GM18858 (cell line): Measurements from ENCODE around the gene GNAO1.

Experiments used
- ATAC-seq: cut with Tn5 transposase; IDR thresholded peaks from one replicate; pipeline ENCODE4 v1.9.1; 2021; ENCODE audit not compliant: unreplicated experiment

Gene GNAO1

GRCh38 chr16:56286809-56287208 is 95.5 kb downstream of the GNAO1 start:
- ATAC-seq: no peak

DNA sequence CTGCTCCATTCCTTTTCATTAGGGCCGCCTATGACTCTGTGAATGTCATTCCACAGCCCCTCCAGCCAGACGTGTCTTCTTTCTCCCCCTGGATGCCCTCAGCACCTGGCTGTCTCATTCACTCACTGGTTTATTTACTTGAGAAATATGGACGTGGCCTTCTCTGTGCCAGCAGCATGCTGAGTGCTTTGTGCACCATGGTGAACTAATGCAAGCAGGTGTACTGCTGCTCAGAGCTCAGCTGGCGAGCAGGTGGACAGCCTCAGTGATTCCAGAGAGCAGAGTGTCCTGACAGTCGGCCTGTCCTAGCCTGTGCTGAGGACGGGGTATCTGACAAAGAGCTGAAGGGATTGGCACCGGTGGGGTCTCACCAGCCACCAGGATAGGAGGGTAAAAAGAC is 96.7 kb downstream of the GNAO1 start:
- no peak for ATAC-seq

DNA sequence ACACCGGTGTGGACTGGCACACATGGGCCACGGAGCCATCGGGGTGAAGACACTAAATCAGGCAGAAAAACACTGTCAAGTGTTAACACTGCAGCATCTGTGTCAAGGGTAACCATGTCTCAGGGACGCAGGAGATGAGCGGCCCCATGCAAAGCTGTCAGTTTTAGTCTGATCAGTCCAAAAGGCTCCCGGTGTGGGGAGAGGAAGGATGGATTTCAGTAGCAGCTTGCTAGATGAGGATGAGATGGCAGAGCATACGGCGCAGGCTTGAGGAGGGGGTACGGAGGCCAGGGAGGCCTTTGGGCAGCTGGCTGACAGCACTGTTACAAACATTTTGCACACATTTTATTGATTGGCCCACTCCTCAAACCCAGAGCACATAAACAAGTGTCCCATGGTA is 98.1 kb downstream of the GNAO1 start:
- no peak for ATAC-seq

DNA sequence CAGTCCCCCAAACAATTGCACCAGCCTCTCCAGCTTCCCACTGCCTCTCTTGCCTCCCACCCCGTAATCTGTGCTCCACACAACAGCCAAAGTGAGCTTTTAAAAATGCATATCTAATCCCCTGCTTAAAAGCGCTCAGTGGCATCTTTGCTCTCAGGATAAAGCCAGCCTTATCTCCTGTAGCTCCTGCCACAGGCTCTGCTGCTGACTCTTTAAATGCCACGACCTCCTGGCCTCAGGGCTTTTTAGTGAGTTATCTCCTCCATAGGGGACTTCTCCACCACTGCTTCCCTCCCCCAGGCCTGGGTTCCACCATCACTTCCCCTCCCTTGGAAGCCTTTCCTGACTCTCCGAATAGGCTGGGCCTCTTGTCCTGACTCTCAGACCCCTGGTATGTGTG is 98.6 kb downstream of the GNAO1 start:
- no peak for ATAC-seq

GRCh38 chr16:56294014-56294413 is 102.7 kb downstream of the GNAO1 start:
- ATAC-seq: no peak

DNA sequence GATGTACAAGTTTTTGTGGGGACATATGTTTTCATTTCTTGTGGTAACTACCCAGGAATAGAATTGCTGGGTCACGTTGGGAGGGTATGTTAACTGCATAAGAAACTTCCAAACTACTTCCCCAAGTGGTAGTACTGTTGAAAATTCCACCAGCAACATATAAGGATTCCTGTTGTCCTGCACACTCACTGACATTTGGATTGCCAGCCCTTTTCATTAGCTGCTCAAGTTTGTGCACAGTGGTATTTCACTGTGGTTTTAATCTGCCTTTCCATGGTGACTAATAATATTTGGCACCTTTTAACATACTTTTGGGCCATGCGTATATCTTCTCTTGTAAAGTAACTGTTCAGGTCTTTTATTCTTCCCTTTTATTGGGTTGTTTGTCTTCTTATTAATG is 103.3 kb downstream of the GNAO1 start:
- ATAC-seq: no peak

- ATAC-seq: no peak
These were observed 103.9 kb downstream of the GNAO1 start for GRCh38 chr16:56295059-56295665.

GRCh38 chr16:56295739-56296527 is 104.6 kb downstream of the GNAO1 start:
- no peak for ATAC-seq

- no peak for ATAC-seq
These were observed 106.4 kb downstream of the GNAO1 start for GRCh38 chr16:56297684-56298083.

DNA sequence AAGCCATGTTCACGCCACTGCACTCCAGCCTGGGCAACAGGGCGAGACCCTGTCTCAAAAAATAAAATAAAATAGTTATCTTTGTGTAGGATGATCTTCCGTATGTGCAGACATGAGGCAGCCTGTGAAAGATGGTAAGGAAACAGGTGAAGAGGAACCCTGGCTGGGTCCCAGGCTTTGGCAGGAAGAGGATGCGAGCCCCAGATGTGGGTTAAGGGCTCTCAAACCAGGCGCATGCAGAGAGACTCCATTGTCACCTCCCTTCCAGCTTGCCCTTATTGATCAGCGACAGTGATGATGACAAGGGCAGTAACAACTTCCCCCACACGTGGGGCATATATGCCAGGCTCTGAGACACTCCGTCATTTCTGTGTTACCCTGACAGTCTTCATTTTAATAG is 106.8 kb downstream of the GNAO1 start:
- ATAC-seq: no peak

- ATAC-seq: no peak
These were observed 107.8 kb downstream of the GNAO1 start for GRCh38 chr16:56298948-56299596.

DNA sequence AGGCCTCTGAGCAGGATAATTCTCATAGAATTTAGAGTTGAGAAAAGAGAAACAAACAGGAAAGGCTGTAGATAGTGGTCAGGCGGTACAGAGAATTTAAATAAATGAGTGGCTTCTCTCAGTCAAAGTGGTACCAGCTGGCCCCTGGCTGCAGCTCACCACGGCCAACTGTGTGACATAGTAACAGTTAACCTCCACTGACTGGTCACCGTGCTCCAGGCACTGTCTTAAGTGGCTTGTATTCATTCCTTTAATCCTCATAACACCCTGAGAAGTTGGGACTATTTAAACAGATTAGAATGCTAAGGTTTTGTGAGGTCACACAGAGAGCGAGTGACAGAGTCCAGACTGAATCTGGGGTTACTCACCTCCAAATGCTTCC is 108.9 kb downstream of the GNAO1 start:
- ATAC-seq: no peak

DNA sequence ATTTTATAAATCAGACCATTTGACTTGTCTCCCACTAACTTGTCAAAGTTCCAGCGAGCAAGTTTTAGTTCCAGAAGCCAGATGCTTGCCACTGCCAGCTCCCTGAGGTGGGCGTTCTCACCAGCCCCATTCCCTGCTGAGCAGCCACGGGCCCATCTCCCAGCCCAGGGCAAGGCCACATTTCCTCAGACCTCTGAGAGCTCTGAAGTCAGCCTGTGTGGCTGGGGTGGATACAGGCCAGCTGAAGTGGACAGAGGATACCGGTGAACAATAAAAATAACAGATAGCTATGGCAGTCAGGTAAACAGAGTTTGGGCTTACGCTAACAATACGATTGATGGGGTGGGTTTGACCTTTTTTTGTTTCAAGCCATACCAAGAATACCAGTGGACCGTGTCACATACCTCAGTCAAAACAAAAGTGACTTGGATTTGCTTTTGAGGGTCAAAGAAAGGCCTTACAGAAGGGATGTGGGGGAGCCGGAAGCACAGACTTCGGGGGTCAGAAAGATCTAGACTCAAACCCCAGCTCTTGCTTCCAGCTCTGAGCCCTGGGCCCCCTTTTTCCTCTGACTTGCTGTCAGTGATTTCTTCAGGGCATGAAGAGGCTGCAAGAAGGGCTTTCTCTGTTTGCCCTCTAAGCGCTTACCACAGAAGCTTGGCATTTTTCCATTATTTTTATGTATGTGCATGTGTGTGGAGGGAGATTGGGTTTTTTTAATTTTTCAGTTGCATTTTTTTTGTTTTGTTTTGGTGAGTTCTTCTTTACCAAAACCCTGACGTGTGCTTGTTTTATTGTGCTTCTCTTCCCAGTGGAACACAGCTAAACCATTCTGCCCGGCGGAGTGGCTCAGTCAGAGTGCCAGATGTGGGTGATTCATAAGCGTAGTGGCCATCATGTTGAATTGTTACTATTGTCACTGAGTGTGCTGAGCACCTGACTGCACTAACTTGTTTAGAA is 109.9 kb downstream of the GNAO1 start:
- no peak for ATAC-seq

DNA sequence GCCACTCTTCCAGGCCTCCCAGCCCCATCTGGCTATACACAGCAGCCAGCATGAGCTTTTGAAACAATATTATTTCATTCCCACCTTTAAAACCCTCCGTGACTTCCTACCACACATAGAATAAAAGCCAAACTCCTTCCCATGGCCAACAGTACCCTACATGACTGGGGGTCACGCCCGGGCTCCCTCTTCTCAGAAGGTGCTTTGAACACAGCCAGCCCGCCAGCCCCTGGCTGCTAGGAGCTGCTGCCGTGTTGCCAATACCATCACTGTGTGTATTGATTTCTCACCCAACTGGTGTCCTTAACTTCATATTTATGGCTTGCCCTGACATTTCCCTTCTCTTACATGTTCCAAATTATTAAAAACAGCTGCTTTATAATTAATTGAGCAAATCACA is 111.2 kb downstream of the GNAO1 start:
- no peak for ATAC-seq

GRCh38 chr16:56303066-56303715 is 111.9 kb downstream of the GNAO1 start:
- ATAC-seq: no peak

DNA sequence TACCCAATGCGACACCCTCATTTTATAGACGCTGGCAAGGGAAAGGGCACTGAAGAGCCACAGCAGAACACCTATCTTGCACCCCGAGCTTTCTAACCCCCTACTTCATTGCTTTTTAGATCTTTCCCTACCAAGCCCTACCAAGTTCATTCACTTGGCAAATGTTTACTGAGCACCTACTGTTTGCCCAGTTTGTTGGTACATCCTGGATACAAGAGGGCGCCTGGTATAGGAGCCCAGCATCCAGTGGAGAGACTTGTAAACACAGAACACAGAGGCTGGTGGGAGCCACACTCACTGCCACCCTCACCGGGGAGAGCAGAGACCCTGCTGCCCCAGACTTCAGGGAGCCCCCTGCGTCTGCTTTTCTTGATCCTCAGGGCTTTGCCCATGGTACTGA is 112.6 kb downstream of the GNAO1 start:
- no peak for ATAC-seq

- no peak for ATAC-seq
These were observed 114.8 kb downstream of the GNAO1 start for GRCh38 chr16:56305956-56306565.

DNA sequence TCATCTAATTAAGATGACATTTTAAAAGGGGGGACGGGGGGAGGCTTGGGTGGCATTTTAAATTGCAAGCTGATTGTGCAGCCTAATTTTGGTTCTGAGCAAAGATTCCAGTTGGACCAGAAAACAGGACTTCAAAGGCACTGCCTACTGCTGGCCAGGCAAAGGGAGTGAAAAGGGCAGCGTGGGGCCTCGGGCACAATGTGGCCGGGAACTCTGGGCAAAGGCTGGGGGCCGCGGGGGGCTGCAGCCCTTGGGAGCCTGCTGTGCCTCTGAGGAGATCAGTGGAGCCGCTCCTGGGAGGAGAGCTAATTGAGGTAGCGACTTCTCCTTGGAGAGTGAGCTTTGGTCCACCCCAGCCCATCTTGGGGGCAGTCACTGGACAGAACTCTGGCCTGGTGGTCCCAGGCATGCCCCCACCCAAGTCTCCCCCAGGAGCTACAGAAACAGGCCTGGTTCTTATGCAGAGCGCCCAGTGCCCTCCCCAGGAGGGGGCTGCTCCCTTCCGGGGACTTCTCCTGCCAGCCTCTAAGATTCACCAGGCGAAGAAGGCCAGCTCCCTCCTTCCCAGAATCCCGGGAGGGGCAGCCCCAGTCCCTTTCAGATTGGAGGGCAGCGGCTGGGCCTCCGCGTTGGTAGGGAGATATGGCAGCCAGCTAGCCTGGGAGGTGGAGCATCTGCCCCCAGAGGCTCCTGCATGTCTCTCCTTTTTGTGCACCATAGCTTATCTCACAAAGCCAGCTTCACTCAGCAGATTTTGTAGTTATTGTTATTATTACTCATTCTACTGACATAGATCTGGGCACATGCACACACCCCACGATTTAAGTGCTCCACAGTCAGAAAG is 115.6 kb downstream of the GNAO1 start:
- ATAC-seq: no peak

DNA sequence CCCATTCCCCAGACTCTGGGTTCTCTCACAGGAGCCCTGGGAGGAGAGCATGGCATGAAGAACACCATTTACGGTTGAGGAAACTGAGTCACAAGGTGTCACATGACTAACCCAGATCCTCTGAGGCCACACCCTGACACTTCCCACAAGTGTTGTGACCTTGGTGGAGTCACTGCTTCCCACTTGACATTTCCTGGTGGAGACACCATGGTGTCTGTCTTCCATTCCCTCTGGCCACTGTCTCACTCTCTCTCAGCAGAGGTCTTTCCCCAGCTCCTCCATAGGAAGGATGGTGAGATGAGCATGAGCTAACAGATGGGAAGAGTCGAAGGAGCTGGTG is 116.2 kb downstream of the GNAO1 start:
- no peak for ATAC-seq

DNA sequence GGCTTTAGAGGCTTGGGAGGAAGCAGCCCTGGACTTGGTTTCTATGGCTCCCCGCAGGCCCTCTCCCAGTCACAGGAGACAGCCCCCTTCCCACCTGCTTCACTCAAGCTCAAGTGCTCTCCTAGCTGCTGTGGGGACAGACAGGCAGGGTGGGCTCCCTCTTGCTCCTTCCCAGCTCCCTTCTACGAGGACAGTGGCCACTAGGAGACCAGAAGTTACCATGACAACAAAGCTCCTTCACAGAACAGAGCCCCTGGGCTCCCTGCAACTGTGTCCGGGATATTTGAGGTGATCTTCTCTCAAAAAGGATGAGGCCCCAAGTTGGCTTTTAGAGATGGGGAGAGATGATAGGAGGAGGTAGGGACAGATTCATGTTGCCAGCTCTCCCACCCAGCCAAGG is 117.7 kb downstream of the GNAO1 start:
- no peak for ATAC-seq
